HUES64 (cell line): ENCODE results near the gene COL27A1.

Experiments used
- H3K27ac ChIP-seq: 2 replicates; pipeline ENCODE4 v1.7.0; 2013; ENCODE audit warnings: low read depth, low read length, inconsistent platforms
- H3K27me3 ChIP-seq: 2 replicates; pipeline ENCODE4 v1.6.1; 2013; ENCODE audit warnings: mild to moderate bottlenecking, low read length; ENCODE audit not compliant: insufficient read depth
- H3K36me3 ChIP-seq: 2 replicates; pipeline ENCODE4 v1.6.1; 2013; ENCODE audit warnings: mild to moderate bottlenecking, low read length; ENCODE audit not compliant: insufficient read depth
- H3K4me1 ChIP-seq: 2 replicates; pipeline ENCODE4 v1.6.1; 2013; ENCODE audit warnings: mild to moderate bottlenecking, low read length, moderate library complexity; ENCODE audit not compliant: insufficient read depth
- H3K4me3 ChIP-seq: 2 replicates; pipeline ENCODE4 v1.5.1; 2013; ENCODE audit warnings: mild to moderate bottlenecking, low read length, moderate library complexity
- H3K9ac ChIP-seq: 2 replicates; pipeline ENCODE4 v1.6.1; 2013; ENCODE audit warnings: mild to moderate bottlenecking, low read depth, low read length
- H3K9me3 ChIP-seq: 2 replicates; pipeline ENCODE4 v1.6.1; 2013; ENCODE audit warnings: low read depth, low read length; ENCODE audit not compliant: insufficient read depth
- WGBS: fragments of 150-250, 120-280 bp; methylation state at CpG from one replicate; pipeline ENCODE4 v1.1.7; 2013; ENCODE audit warnings: missing lambda C conversion rate; 5-methylcytosine and 5-hydroxymethylcytosine counted together

The COL27A1 gene

DNA sequence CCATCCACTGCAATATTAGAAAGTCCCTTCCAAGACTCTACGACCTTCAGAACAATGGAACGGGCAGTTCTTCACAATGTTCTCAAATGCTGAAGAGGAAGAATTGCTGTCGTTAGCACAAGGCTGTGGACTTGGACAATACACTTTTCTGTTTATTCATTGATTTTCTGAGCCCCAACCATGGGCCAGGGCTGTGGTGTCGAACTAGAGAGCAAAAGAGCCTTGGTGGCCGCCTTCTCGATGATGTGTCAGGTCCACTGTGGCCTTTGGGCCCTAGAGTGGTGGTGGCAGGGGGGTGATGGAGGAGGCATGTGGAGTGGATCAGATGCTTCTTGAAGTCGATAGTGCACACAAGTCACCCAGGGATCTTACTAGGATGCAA lies 37.7 kb upstream of the COL27A1 start:
- no peaks in the 10 kb centered on the region for H3K36me3 ChIP-seq
- 80% methylated on average over 7 of the region's 7 CpGs for WGBS
- peaks cover 6% of the 10 kb centered on the region; the same call in 1 of the 2 replicates for H3K27me3 ChIP-seq
- no peak overlapping the region for H3K27ac ChIP-seq
- 0 out of 2 replicates have a peak, but pooled peaks cover 2% of the 10 kb centered on the region for H3K4me1 ChIP-seq
- no peak overlapping the region for H3K9ac ChIP-seq
- H3K9me3 ChIP-seq: no peaks in the 10 kb centered on the region
- H3K4me3 ChIP-seq: no peak overlapping the region

- WGBS: 76% methylated on average over 21 of the region's 21 CpGs
- no peak overlapping the region for H3K27ac ChIP-seq
- H3K4me3 ChIP-seq: no peak overlapping the region
- no peaks in the 10 kb centered on the region for H3K9me3 ChIP-seq
- H3K4me1 ChIP-seq: 0 out of 2 replicates have a peak, but pooled peaks cover 2% of the 10 kb centered on the region
- H3K27me3 ChIP-seq: peaks cover 2% of the 10 kb centered on the region; the same call in 1 of the 2 replicates
- no peaks in the 10 kb centered on the region for H3K36me3 ChIP-seq
- H3K9ac ChIP-seq: no peak overlapping the region
Measured at GRCh38 chr9:114117996-114118830, 37.1 kb upstream of the COL27A1 start.

DNA sequence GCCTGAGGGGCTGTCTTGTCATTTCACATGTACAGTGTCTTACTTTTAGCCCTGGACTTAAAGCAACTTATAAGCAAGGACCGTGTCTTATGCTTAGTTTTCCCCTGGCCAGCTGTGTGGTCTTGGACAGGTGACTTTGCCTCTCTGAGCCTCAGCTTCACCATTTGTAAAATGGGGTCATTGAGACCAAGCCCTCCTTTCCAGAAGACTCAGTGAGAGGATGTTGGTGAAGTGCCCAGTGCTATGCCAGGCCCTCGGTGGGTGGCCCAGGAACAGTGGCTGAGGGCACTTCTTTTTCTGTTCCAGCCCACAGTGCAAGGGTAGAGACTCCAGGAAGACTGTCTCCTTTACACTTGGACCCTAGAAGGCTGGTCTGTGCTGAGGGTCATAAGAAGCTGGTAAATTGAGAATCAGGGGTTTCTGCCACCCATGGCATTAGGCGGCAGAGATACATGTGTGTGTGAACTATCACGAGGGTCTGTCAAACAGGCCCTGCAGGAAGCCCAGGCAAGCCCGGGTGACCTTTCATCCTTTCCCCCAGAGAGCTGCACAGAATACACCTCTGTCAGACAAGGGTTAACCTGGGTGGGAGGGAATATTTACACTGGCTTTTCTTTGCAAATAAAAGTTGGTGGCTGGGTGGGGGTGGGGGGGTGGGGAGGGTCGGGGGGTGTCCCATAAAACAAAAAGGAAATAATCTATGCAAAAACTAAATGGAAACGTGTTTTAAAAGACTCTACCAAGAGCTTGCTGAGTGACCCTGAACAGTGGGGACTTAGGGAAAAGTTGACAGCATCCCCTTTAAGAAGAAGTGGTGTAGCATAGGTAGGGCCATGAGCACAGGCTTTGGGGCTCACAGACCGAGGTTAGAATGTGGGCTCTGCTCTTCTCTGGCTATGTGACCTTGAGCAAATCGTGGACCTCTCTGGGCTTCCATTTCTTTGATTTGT lies 35.8 kb upstream of the COL27A1 start:
- no peak overlapping the region for H3K9ac ChIP-seq
- H3K9me3 ChIP-seq: no peaks in the 10 kb centered on the region
- no peaks in the 10 kb centered on the region for H3K27me3 ChIP-seq
- 76% methylated on average over 8 of the region's 9 CpGs for WGBS
- 0 out of 2 replicates have a peak, but pooled peaks cover 2% of the 10 kb centered on the region for H3K4me1 ChIP-seq
- H3K27ac ChIP-seq: no peak overlapping the region
- no peaks in the 10 kb centered on the region for H3K36me3 ChIP-seq
- no peak overlapping the region for H3K4me3 ChIP-seq

GRCh38 chr9:114120192-114121014 lies 34.9 kb upstream of the COL27A1 start:
- WGBS: 86% methylated on average over 4 of the region's 4 CpGs
- H3K9ac ChIP-seq: no peak overlapping the region
- H3K9me3 ChIP-seq: no peaks in the 10 kb centered on the region
- no peaks in the 10 kb centered on the region for H3K27me3 ChIP-seq
- 0 out of 2 replicates have a peak, but pooled peaks cover 2% of the 10 kb centered on the region for H3K4me1 ChIP-seq
- no peak overlapping the region for H3K27ac ChIP-seq
- H3K4me3 ChIP-seq: no peak overlapping the region
- no peaks in the 10 kb centered on the region for H3K36me3 ChIP-seq

GRCh38 chr9:114121227-114122135 lies 33.9 kb upstream of the COL27A1 start:
- Histone ChIP-seq H3K9me3 (no peaks in the 10 kb centered on the region), H3K27ac (no peak overlapping the region), H3K27me3 (no peaks in the 10 kb centered on the region), H3K9ac (no peak overlapping the region), H3K4me1 (0 out of 2 replicates have a peak, but pooled peaks cover 2% of the 10 kb centered on the region), H3K36me3 (no peaks in the 10 kb centered on the region), H3K4me3 (no peak overlapping the region)
- 94% methylated on average over 16 of the region's 16 CpGs for WGBS

GRCh38 chr9:114122136-114123027 lies 33.0 kb upstream of the COL27A1 start:
- Histone ChIP-seq H3K27me3 (no peaks in the 10 kb centered on the region), H3K9me3 (no peaks in the 10 kb centered on the region), H3K4me3 (no peak overlapping the region), H3K4me1 (0 out of 2 replicates have a peak, but pooled peaks cover 2% of the 10 kb centered on the region), H3K36me3 (no peaks in the 10 kb centered on the region), H3K9ac (no peak overlapping the region), H3K27ac (no peak overlapping the region)
- WGBS: 84% methylated on average over 9 of the region's 9 CpGs

DNA sequence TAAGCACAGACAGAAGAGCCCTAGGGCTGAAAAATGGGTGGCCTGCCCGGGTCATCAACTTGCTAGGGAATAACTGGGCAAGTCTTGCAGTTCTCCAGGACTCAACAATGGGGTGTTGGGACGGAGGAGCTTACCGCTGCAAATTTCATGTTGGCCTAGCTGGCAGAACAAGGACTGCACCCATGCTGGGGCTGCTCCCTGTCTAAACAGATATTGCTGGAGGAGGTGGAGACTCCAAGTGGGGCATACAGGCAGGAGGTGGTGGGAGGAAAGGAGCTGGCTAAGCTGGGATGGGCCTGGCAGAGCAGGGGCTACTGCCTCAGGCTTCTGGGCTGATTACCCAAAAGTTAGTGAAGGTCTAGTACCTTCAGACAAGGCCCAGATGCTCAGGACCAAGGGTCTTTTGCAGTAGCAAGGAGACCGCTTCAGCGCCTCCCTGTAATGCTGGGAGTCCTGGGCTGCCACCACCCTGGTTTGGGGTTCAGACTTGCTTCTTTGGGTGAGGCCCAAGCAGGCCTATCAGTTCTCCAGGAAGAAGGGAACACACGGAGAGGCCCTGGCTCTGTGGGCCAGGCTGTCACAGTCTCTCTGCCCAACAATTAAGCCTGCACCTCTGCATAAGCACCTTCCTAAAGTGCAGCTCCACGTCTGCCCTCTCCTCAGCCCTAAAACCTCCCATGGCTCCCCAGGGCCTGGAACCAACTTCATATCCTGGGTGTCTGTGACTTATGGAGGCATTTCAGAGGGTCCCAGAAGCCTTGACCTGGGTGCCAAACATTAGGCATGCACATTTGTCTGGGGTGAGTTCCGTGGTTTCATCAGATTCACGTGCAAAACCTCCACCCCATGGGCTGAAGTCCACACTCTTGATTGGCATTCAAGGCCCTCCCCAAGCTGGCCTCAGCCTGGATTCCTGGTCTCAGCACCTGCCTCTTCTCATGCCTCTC lies 32.0 kb upstream of the COL27A1 start:
- no peak overlapping the region for H3K4me3 ChIP-seq
- H3K36me3 ChIP-seq: no peaks in the 10 kb centered on the region
- H3K4me1 ChIP-seq: 0 out of 2 replicates have a peak, but pooled peaks cover 2% of the 10 kb centered on the region
- no peaks in the 10 kb centered on the region for H3K9me3 ChIP-seq
- WGBS: 87% methylated on average over 9 of the region's 9 CpGs
- no peak overlapping the region for H3K9ac ChIP-seq
- no peaks in the 10 kb centered on the region for H3K27me3 ChIP-seq
- no peak overlapping the region for H3K27ac ChIP-seq

- no peaks in the 10 kb centered on the region for H3K27me3 ChIP-seq
- WGBS: 58% methylated on average over 1 of the region's 1 CpG
- no peaks in the 10 kb centered on the region for H3K9me3 ChIP-seq
- H3K4me1 ChIP-seq: no peaks in the 10 kb centered on the region
- H3K9ac ChIP-seq: no peak overlapping the region
- H3K4me3 ChIP-seq: no peak overlapping the region
- H3K36me3 ChIP-seq: no peaks in the 10 kb centered on the region
- no peak overlapping the region for H3K27ac ChIP-seq
Measured at GRCh38 chr9:114124138-114124537, 31.2 kb upstream of the COL27A1 start.
